Measurements from ENCODE around the gene GMPS. TPM values are rescaled to one million over a fixed set of nuclear protein-coding genes. Genes with fewer than 3 reads are reported as not detected.

GMPS gene
- total and polyA plus RNA-seq, 9 of the 15 experiments (the other 6 are each of a cell fraction or from before 2014, with no cell fraction given) = 73.7 to 282 (median 156) TPM

GRCh38 chr3:155870133-155870944, at the start of gene GMPS (continued):
- TF ChIP-seq, protein P1, sequence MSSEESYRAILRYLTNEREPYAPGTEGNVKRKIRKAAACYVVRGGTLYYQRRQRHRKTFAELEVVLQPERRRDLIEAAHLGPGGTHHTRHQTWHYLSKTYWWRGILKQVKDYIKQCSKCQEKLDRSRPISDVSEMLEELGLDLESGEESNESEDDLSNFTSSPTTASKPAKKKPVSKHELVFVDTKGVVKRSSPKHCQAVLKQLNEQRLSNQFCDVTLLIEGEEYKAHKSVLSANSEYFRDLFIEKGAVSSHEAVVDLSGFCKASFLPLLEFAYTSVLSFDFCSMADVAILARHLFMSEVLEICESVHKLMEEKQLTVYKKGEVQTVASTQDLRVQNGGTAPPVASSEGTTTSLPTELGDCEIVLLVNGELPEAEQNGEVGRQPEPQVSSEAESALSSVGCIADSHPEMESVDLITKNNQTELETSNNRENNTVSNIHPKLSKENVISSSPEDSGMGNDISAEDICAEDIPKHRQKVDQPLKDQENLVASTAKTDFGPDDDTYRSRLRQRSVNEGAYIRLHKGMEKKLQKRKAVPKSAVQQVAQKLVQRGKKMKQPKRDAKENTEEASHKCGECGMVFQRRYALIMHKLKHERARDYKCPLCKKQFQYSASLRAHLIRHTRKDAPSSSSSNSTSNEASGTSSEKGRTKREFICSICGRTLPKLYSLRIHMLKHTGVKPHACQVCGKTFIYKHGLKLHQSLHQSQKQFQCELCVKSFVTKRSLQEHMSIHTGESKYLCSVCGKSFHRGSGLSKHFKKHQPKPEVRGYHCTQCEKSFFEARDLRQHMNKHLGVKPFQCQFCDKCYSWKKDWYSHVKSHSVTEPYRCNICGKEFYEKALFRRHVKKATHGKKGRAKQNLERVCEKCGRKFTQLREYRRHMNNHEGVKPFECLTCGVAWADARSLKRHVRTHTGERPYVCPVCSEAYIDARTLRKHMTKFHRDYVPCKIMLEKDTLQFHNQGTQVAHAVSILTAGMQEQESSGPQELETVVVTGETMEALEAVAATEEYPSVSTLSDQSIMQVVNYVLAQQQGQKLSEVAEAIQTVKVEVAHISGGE (CRISPR knock-in tag; IDR thresholded peaks at IDR 0.05) = peak in 1 of 3 experiments; percentile 85; a peak in 3 of 6 replicates
- TF ChIP-seq ZNF318 (IDR thresholded peaks at IDR 0.05; ENCODE audit: borderline replicate concordance in 1 of 2, low read depth in 1 of 2) = no peak
- TF ChIP-seq, protein P2, sequence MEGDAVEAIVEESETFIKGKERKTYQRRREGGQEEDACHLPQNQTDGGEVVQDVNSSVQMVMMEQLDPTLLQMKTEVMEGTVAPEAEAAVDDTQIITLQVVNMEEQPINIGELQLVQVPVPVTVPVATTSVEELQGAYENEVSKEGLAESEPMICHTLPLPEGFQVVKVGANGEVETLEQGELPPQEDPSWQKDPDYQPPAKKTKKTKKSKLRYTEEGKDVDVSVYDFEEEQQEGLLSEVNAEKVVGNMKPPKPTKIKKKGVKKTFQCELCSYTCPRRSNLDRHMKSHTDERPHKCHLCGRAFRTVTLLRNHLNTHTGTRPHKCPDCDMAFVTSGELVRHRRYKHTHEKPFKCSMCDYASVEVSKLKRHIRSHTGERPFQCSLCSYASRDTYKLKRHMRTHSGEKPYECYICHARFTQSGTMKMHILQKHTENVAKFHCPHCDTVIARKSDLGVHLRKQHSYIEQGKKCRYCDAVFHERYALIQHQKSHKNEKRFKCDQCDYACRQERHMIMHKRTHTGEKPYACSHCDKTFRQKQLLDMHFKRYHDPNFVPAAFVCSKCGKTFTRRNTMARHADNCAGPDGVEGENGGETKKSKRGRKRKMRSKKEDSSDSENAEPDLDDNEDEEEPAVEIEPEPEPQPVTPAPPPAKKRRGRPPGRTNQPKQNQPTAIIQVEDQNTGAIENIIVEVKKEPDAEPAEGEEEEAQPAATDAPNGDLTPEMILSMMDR (IDR thresholded peaks at IDR 0.05 in 2 of 3, conservative IDR thresholded peaks at IDR 0.05 in 1 of 3; ENCODE audit: insufficient read depth in 2 of 3, low read depth in 1 of 3, low read length in 3 of 3) = peak; percentile 56 to 87 (median 83); a peak in 5 of 6 replicates
- TF ChIP-seq ZNF274 (IDR thresholded peaks at IDR 0.05; ENCODE audit: borderline replicate concordance, low read depth, low read length) = no peak
- no peak for TF ChIP-seq ZNF764 (CRISPR knock-in tag; IDR thresholded peaks at IDR 0.05; ENCODE audit: low read depth)
- no peak for TF ChIP-seq TEAD4 (IDR thresholded peaks at IDR 0.05; ENCODE audit: low read length)
- TF ChIP-seq TEAD4 (CRISPR knock-in tag; IDR thresholded peaks at IDR 0.05; ENCODE audit: borderline replicate concordance) = no peak
- TF ChIP-seq ESRRA (IDR thresholded peaks at IDR 0.05; ENCODE audit: borderline replicate concordance, low read depth) = no peak; the same call in 1 of the 2 replicates
- TF ChIP-seq NR2F6 (CRISPR knock-in tag; IDR thresholded peaks at IDR 0.05) = no peak
- TF ChIP-seq TCF7L2 (IDR thresholded peaks at IDR 0.05; ENCODE audit: low read depth, low read length) = no peak
- no peak for TF ChIP-seq PCBP2 (IDR thresholded peaks at IDR 0.05; ENCODE audit: low read depth, low read length, poor library complexity, severe bottlenecking)
- no peak; the same call in 1 of the 2 replicates for TF ChIP-seq DPF2 (IDR thresholded peaks at IDR 0.05)

Measured in K562 (cell line).